Measurements from ENCODE around the gene TPCN1.

Gene TPCN1

DNA sequence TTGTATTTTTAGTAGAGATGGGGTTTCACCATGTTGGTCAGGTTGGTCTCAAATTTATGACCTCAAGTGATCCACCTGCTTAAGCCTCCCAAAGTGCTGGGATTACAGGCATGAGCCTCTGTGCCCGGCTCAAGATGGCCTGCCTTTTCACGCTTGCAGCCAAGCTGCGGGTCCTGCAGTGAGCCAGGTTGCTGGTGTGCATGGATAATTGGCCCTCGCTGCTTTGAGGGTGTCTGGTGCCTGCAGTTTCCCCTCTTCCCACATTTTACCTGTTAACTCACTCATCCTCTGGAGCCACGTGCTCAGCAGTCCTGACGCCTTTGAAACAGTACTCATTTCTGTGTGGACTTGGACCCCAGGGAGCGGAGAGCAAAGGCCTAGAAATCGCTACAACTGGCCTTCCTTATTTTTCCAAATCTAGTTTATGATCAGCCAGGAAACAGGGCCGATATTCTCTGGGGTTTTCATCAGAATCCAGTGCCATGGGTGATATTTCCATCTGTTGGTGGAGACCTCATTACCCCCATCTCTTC is 42.2 kb downstream of the TPCN1 start:
- no peak for DNase-seq

DNA sequence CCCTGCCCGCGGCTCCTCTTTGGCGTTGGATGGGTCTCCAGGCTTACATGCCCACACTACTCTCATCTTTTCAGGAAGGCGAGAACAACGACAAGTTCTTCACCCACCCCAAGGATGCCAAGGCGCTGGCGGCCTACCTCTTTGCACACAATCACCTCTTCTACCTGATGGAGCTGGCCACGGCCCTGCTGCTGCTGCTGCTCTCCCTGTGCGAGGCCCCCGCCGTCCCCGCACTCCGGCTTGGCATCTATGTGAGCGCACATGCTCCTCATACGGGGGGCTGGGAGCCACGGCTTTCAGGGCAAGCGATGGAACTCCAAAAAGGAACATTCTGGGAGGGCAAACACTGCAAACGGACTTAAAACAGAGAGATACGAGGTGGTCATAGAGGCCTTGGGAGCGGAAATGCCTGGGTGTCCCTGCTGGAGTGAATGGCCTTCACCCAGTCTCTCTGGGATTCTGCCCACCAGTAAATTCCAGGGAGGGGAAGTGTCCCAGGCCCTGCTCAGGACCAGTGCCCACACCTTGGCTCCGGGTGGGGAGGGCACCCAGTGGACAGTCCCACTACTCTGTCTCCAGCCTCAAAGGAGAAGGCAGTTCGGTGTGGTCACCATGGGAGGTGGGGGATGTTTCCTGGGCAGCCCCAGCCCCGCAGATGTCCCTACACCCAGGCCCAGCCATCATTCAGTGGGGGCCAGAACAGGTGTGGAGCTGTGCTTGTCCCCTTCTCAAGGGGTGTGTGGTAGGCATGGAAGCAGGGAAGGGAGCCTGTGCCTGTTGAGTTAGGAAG is 45.0 kb downstream of the TPCN1 start:
- no peak for DNase-seq

DNA sequence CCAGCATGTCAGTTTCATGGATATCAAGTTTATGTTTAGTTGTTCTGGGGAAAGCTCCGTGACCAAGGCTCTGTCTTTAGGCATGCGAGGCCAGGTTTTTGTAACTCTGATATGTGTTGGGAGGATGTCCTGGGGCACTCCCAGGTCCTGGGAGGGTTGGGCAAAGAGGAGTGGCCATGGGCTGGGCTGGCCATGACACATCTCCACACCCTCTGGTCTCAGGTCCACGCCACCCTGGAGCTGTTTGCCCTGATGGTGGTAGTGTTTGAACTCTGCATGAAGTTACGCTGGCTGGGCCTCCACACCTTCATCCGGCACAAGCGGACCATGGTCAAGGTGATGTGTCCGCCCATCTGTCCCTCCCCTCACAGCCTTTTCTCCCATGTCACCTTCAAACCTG is 46.4 kb downstream of the TPCN1 start:
- DNase-seq = no peak

DNA sequence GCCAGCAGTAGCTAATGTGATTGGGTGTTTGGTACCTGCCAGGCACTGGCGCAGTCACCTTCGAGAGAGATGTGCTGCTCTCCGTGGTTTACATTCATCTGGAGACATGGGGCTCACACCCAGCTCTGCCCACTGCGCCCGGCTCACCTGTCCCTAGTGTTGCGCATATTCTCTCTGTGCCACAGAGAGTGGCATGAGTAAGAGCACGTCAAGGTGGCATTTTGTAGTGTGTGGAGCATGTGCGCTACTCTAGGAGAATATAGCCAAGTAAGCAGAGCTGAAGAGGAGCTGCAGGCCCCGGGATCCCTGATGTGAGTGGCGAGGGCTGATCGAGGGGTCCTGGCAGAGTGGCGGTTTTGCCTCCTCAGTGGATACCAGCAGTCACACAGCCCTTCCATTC is 46.9 kb downstream of the TPCN1 start:
- DNase-seq = no peak

DNA sequence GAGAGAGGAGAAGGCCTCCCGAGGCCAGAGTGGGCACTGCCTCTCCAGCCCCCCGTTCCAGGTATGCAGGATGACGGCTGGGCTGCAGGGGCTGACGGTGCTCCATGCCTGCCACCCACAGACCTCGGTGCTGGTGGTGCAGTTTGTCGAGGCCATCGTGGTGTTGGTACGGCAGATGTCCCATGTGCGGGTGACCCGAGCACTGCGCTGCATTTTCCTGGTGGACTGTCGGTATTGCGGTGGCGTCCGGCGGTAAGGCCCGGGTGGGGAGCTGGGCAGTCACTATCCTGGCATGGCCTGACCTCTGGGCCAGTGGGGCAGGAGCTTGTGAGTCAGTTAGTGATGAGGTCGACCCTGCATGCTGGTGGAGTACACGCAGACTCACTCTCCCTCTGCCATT is 47.4 kb downstream of the TPCN1 start:
- DNase-seq = no peak

DNA sequence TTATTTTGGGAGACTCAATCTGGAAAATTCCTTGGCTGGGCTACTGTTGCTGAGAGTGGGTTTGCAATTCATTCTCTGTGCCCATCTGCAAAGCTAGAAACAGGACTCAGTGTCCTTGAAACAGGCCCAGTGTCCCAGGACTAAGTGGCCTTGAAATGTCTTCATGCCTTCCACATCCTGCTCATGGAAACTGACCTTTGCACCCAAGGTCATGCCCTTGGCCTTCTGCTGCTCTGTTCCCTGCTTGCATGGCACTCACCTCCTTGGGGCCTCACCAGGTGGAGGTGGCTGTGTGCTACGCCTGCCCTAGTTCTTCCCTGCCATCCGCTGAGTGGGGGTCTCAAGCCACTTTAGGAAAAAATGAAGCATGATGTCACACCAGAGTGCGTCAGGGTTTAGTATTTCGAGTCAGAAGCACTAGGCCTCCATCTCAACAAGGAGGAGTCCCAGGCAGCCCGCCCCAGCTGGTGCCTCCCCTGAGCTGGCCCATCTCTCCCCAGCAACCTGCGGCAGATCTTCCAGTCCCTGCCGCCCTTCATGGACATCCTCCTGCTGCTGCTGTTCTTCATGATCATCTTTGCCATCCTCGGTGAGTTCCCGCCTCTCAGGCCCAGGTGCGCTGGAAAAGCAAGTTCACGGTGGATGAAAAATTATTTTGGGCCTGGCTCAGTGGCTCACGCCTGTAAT is 48.1 kb downstream of the TPCN1 start:
- no peak for DNase-seq

DNA sequence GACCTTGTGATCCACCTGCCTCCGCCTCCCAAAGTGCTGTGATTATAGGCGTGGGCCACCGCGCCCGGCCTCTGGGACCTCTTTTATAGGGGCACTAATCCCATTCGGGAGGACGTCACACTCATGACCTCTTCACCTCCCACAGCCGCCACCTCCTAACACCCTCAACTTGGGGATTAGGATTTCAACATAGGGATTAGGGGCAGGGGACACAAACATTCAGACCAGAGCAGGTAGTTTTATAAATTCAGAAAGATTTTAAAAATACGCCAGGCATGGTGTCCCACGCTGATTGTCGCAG is 49.4 kb downstream of the TPCN1 start:
- DNase-seq = no peak

DNA sequence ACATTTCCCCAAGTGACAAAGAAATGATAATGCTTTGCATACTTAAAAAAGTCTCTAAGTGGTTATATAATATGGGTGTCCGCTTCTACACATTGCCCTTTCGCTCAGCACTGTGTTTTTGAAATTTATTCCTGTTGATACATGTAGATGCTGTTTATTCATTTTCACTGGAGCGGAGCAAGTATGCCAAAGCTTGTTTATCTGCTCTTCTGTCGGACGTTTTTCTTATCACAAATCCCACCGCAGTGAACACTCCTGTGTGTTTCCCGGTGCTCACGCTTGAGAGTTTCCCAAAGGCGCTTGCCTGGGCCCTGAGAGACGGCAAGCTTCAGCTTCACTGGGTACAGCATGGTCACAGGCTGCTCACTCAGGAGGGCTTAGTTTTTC is 50.2 kb downstream of the TPCN1 start:
- no peak for DNase-seq

DNA sequence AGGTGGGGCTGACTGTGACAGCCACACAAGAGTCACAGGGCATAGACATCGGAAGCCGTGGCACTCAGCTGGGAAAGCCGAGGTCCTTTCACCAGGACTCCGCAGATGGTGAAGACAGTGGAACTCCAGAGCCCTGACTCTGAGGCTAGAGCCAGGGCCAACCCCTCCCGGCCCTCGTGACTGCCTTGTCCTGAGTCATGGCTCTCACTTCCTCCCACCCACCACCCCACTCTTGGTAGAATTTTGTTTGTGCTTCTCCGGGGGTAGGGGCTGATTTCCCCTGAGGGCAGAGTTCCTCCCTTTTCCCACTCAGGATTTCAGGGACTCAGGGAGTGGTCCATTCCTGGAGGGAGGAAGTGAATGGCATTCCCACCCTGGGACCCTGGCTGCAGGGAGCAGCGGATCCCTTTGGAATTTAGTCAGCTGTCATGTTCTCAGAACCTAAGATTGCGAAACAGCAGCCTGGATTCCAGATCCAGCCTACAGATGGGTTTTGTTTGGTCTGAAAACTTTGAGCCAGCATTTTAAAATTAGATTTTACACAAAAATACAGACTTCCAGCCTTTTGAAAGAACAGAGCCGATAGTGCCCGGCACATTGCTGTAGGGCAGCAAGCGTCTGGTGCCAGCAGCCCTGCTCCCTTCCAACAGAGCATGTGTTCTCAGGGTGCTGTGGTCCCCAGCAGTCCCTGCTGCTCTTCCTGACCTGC is 50.7 kb downstream of the TPCN1 start:
- peak; percentile 20 for DNase-seq

DNA sequence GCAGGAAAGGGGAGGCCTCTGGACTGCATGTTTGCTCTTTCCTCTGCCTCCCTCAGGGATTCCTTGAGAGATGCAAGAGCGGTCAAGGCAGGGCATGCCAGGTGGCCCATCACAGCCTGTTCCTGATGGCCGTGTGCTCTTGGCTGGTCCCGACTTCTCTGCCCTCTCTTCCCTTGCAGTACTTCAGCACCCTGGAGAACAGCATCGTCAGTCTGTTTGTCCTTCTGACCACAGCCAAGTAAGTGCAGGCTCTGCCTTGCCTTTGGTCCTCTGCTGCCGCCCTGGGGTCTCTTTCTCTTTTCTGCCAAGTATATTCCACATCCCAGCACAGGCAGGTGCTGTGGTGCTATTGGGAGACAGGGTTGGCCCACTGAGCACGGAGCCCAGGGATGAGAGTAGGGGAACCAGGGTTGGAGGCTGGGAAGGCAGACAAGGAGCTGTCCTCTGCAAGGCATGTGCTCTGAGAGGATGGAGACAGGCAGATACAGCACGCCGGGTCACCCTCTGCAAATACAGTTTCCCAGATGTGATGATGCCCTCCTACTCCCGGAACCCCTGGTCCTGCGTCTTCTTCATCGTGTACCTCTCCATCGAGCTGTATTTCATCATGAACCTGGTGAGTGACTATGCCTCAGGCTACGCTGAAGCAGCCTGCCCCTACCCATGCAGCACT is 51.9 kb downstream of the TPCN1 start:
- DNase-seq = no peak

DNA sequence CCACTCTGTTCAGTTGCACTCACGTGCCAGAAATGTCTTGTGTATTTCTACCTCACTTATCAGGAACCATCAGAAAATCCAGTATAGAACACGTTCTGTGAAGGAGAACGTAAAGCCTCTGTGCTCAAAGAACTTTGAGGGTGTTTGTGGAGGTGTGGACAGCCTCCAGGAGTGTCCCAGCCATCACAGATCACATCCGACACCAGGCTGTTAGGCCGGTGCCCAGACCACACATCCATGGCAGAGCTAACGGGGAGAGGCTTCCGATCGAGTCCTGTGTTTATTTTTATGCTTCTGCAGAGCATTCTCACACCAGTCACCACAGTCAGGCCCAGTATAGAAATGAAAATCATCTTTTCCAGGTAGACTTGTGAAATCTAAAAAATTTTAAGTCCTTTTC is 53.6 kb downstream of the TPCN1 start:
- DNase-seq = no peak

DNA sequence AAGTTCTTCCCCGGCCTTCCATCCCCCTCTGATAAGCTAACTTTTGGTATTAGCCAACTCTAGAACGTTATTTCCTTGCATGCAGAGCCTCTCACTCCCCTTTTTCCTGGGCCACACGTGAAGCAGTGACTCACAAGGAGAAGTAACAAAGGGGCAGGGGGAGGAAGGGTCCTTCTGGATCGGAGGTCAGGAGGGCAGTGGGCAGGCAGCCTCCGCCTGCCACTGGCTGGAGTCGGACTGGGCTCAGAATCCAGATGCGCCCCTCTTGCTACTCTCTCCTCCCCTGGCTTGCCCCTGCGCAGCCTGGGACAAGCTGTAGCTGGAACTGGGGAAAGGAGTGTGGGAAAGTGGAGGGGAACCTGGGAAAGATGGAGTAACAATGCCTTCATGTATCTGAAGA is 55.0 kb downstream of the TPCN1 start:
- no peak for DNase-seq

DNA sequence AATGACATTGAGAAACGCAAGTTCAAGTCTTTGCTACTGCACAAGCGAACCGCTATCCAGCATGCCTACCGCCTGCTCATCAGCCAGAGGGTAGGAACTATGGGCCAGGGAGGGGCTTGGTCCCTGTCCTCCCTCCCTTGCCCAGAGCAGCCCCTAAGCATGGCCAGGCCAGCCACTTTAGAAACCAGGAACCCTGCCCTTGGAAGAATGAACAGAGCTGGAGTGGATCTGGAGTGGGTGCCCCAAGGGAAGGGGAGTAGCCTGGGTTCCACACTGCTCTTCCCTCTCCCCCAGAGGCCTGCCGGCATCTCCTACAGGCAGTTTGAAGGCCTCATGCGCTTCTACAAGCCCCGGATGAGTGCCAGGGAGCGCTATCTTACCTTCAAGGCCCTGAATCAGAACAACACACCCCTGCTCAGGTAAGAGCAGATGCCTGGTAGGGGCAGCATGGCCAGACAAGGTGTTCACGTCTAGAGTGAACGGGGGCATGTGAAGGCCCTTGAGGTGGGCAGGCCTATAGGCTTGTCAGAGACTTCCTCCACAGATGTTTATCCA is 55.8 kb downstream of the TPCN1 start:
- DNase-seq = no peak

DNA sequence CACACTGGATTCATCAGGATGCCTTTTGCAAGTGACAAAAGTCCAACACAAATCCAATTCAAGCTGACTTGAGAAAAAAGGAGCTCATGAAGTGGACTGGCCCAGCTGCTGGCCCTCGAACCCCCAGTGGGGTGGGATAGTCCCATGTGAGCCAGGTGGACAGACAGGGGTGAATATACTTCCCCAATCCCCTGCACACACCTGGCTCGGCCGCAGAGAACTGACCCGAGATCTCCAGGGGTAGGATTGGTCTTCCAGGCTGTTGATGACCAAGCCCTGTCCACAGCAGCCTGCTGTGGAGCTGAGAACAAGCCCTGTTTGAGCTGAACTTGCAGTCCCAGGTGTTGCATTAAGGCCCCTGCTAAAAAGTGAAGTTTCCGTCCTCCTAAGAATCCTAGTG is 56.2 kb downstream of the TPCN1 start:
- DNase-seq = no peak

DNA sequence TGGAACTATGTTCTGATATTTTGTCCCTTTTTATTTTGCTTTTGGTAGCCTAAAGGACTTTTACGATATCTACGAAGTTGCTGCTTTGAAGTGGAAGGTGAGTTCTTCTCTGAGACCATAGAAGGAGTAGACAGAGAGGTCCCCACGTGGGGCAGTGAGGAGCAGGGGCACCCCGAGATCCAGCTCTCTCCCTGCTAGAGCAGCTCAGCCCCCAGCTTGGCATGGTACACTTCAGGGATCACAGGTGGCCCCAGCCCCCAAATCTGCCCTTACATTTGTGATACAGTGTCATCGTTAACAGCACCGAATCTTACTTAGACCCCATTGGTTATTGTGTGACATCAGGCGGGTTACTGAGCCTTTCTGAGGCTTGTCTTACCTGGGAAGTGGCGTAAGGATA is 56.9 kb downstream of the TPCN1 start:
- DNase-seq = no peak

DNA sequence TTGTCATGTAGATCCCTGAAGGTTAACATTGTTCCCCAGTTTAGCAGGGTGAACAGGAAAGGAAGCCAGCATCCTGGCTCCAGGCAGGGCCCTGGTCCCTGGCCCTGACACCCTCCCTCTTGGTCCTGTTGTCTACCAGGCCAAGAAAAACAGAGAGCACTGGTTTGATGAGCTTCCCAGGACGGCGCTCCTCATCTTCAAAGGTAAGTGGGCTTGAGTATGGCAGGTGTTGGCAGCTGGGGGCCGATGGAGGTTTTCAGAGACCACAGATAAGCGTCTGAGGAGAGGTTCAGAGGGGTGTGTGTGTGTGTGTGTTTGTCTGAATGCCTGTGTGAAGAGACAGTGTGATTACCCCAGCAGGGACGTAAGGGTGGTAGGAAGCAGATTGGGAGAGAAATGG is 57.4 kb downstream of the TPCN1 start:
- no peak for DNase-seq

DNA sequence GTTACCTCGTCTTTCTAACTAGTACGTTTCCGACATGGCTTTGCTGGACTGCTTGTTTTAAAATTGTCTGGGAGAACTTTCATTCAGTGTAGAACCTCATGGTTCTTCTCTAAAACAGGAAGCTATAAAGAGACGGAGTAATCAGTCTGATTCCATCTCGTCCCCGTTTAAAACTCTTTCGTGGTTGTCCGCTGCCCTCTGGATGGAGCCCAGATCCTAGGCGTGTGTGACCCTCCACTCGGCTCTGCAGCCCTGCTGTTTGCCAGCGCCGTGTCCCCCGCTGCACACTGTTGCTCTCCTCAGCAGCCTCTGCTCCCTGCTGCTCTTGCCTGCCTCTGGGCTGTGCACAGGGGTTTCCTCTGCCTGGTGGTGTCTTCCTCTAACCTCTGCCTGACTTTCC is 63.5 kb downstream of the TPCN1 start:
- no peak for DNase-seq

DNA sequence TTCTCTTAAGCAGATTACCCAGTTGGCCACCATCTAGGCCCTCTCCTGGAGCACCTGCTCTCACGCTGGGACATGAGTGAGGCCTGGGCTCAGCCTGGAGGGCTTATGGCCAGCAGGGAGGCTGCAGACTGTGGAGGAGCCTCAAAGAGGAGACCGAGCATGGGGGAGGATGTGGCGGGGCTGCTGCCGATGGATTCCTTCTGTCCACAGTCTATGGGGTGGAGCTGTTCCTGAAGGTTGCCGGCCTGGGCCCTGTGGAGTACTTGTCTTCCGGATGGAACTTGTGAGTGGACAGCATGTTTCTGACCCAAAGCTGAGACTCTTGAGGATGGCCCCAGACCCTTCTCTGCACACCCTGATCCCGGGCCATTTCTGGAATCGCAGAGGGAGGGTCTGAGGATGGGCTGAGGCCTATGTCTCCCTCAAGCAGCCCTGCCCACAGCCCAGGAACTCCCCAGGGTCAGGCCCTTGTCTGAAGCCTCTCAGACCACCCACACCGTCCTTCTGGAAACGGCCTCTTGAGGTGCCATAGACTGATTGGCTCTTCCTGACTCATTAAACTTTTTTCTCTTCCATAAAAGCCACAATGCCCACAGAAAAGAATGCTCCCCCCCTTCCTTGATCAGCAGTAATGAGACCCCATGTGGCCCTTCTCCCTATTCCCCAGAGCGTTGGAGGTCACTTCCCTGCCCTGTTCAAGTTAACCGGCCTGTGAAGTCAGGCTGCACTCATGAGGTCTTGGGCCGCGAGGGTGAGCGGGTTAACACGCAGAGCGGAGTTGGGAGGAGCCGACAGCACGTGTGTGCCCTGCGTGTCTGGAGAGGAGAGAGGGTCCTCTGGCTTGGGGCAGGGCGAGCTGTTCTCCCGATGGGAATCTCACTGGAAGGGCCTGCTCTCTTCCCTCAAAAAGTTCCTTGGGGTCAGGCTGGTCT is 64.7 kb downstream of the TPCN1 start:
- DNase-seq = no peak

DNA sequence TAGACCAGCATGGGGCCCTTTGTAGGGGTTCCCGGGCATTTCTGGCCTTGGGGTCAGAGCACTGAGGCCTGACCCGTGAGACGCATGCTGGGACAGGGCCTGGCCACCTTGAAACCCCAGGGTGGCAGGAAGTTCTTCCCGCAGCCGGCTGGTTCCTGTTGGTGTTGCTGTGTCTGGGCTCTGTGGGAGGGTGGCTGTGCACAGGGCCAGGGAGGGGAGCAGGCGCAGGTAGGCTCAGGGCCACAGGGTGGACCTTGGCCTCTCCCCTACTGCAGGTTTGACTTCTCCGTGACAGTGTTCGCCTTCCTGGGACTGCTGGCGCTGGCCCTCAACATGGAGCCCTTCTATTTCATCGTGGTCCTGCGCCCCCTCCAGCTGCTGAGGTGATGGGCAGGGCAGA is 65.4 kb downstream of the TPCN1 start:
- DNase-seq = no peak

DNA sequence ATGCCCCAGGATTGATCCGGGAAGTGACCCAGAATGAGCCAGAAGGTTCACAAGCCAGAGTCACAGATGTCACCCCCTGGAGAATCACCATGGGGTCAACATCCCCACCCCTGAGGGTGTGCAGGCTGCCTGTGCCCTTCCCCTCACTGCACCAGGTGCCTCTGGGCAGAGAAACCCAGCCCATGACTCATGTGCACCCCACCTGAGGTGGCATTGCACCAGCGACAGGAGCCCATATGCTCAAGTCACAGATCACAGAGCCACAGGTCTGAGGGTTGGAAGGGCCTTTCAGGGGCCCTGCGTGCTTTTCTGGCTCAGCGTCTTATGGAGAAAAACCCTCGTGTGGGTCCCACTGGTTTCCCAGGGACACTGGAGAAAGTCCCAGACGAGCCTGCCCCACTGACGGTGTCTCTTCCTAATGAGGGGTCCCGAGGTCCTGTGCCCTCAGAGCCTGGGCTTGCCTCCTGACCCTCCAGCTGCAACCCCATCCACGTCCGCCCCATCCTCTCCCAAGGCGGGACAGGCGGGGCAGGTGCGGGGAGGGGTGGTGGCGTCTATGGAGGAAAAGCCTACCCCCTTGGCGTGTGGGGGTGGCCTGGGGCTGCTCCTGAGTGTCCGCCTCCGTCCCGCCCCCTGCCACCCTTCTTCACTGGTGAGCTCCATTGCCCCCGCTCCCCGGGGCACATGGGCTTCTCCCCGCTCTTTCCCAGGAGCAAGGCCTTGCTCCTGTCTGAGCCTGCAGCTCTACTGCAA is 66.1 kb downstream of the TPCN1 start:
- DNase-seq = no peak

DNA sequence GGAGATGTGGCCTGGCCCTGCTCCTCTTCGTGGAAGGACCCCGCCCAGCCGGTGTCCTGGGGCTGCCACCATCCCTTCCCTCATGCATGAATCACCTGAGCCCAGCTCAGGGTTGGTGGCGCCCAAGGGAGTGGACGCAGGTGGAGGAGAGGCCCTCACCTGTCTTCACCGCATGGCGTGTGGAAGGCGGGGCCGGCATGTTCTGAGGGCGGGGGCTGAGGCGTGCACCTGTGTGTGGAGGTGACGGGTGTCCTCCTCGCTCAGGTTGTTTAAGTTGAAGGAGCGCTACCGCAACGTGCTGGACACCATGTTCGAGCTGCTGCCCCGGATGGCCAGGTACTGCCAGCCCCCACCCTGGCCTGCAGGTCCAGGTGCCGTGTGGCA is 66.6 kb downstream of the TPCN1 start:
- no peak for DNase-seq

All from stimulated activated CD4-positive, alpha-beta T cell treated with anti-CD3 and anti-CD28 coated beads, Interleukin-4, amount 100 ng/mL, for 1 hour (primary cell).